ENCODE measurements around the gene COG2. TPM values are rescaled to one million over a fixed set of nuclear protein-coding genes. Genes with fewer than 3 reads are reported as not detected.

The COG2 gene
- total and polyA plus RNA-seq, 2 of the 13 experiments (the other 11 are each of a cell fraction or from before 2014, with no cell fraction given) = 16.8 to 36.3 TPM

GRCh38 chr1:230730977-230731376 lies 88.7 kb downstream of the COG2 start (continued):
- TF ChIP-seq CEBPZ (IDR thresholded peaks at IDR 0.05; ENCODE audit: low read length) (no peak), HNRNPLL (IDR thresholded peaks at IDR 0.05; ENCODE audit: low read depth, low read length, poor library complexity, severe bottlenecking) (no peak), ZFP1 (CRISPR knock-in tag; IDR thresholded peaks at IDR 0.05) (no peak), ZBTB40 (IDR thresholded peaks at IDR 0.05) (no peak), ZBTB40 (CRISPR knock-in tag; IDR thresholded peaks at IDR 0.05) (no peak), SMAD9 (CRISPR knock-in tag; IDR thresholded peaks at IDR 0.05) (no peak), ZNF577 (CRISPR knock-in tag; IDR thresholded peaks at IDR 0.05; ENCODE audit: borderline replicate concordance, low read depth) (no peak), RFX1 (IDR thresholded peaks at IDR 0.05) (no peak), SP140L (CRISPR knock-in tag; IDR thresholded peaks at IDR 0.05; ENCODE audit: borderline replicate concordance) (no peak), FOXP4 (CRISPR knock-in tag; IDR thresholded peaks at IDR 0.05) (peak; percentile 24; the same call in 1 of the 2 replicates), JUN (CRISPR knock-in tag; IDR thresholded peaks at IDR 0.05) (no peak), KDM5B (CRISPR knock-in tag; IDR thresholded peaks at IDR 0.05; ENCODE audit: borderline replicate concordance) (no peak), MAFF (IDR thresholded peaks at IDR 0.05; ENCODE audit: low read depth, low read length) (no peak), ZBTB44 (CRISPR knock-in tag; IDR thresholded peaks at IDR 0.05) (no peak), POLR2A (IDR thresholded peaks at IDR 0.05; ENCODE audit: insufficient read depth in 1 of 2, low read depth in 2 of 2, low read length in 2 of 2) (no peak), FOXM1 (CRISPR knock-in tag; IDR thresholded peaks at IDR 0.05) (no peak)
